ENCODE results near the gene MYH16.

GRCh38 chr7:99293167-99293566 lies 20.5 kb downstream of the MYH16 start:
- TF ChIP-seq POLR2A (IDR thresholded peaks at IDR 0.05) (no peak), CTCF (IDR thresholded peaks at IDR 0.05) (no peak), EP300 (IDR thresholded peaks at IDR 0.05) (no peak)
